VCaP (cell line): ENCODE measurements around the gene TNFRSF6B.
A peak's percentile ranks its signal among the peaks of the same experiment; 100 is the strongest.

ENCODE experiments used
- H3K27ac ChIP-seq: fragments of 450-650 bp; 2 replicates; pipeline ENCODE4 v1.5.1; 2017
- CTCF ChIP-seq: fragments of 450-650 bp; conservative IDR thresholded peaks from 2 replicates; pipeline ENCODE4 v1.5.1; 2017; ENCODE audit warnings: mild to moderate bottlenecking, moderate library complexity

Gene TNFRSF6B

GRCh38 chr20:63653041-63653973 is 43.1 kb upstream of the TNFRSF6B start, which contains the start of gene STMN3:
TSS of gene STMN3 (minus strand) at chr20:63653424. CDS start at chr20:63653345, 79 bp downstream.
- TF ChIP-seq CTCF: no peak; the same call in 1 of the 2 replicates
- peak within 1 kb of the TSS; percentile 97 for H3K27ac ChIP-seq

- peak overlapping the region; percentile 97 for H3K27ac ChIP-seq
- TF ChIP-seq CTCF: no peak
These were observed 42.3 kb upstream of the TNFRSF6B start for GRCh38 chr20:63653974-63654668.

GRCh38 chr20:63655249-63655648 is 41.2 kb upstream of the TNFRSF6B start:
- no peak for TF ChIP-seq CTCF

GRCh38 chr20:63656451-63656850 is 40.0 kb upstream of the TNFRSF6B start:
- no peak overlapping the region for H3K27ac ChIP-seq
- no peak for TF ChIP-seq CTCF

More at GRCh38 chr20:63655249-63655648, 41.2 kb upstream of the TNFRSF6B start:
- H3K27ac ChIP-seq: peak overlapping the region; percentile 97

- TF ChIP-seq CTCF: no peak
- peak overlapping the region; percentile 83 for H3K27ac ChIP-seq
These were observed 39.1 kb upstream of the TNFRSF6B start for GRCh38 chr20:63657260-63657936.

GRCh38 chr20:63657937-63658748 is 38.3 kb upstream of the TNFRSF6B start, which contains the start of gene RTEL1:
TSS of gene RTEL1 (plus strand) at chr20:63658312. CDS start at chr20:63659403, 1,091 bp downstream.
- H3K27ac ChIP-seq: peak within 1 kb of the TSS; percentile 83
- no peak for TF ChIP-seq CTCF
